Superior temporal gyrus (tissue), 1 donor: Measurements from ENCODE around the gene SERPINA3.
"Not testable (repeated sequence)": the region's sequence is repeated elsewhere in the genome, so short reads cannot be mapped to it uniquely, and the experiment has no call there.

Experiments
- DNase-seq: peaks from one replicate; pipeline ENCODE4 v3.0.0-alpha.2; 2016; ENCODE audit errors: extremely low spot score

SERPINA3 gene

DNA sequence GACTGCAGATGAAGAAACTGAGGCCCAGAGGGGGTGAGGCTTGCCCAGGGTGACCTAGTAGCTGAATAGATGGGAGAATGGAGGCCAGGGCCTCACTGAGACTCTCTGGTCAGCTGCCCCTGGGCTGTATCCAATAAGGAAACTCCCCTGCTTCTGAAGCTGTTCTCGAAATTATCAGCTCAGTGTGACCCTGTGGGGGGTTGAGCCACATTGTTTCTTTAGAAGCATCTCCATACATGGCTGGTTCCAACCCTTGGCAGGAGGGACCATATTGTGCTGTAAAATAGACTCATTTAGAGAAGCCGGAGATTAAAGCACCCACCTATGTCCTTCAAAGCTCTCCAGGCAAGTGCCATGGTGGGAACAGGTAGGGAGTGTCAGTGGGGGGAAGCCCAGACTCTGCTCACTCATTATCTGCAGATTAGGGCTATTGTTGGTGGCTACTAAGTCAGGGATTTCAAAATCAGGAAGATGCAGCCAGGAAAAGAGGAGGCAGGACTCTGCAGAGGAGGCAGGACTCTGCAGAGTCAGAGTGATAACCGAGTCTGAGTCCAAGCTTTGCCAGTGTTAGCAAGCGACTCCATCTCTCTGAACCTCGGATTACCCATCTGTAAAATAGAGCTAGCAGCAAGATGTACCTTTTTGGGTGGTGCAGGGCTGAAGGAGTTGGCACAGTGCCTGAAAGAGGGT lies 27.5 kb upstream of the SERPINA3 start:
- DNase-seq: no peak

- DNase-seq: no peak
Measured at GRCh38 chr14:94586635-94587034, 25.6 kb upstream of the SERPINA3 start.

DNA sequence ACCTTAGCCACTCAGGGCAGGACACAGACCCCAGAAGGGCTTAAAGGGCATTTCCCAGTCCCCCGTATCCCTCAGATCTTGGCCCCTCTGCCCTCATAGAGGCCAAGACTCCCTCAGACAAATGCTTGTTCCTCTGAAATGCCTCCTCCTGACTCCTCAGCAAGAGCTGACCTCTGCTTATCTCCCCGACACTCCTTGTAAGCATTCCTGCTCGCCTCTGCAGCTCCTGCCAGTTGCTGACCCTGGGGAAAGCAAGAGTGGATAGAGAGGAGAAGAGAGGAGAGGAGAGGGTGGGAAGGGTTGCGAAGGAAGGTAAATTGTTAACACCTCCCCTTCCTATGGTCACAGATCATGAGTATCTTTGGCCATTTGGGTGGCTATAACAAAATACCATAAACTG lies 23.9 kb upstream of the SERPINA3 start:
- DNase-seq: no peak

DNA sequence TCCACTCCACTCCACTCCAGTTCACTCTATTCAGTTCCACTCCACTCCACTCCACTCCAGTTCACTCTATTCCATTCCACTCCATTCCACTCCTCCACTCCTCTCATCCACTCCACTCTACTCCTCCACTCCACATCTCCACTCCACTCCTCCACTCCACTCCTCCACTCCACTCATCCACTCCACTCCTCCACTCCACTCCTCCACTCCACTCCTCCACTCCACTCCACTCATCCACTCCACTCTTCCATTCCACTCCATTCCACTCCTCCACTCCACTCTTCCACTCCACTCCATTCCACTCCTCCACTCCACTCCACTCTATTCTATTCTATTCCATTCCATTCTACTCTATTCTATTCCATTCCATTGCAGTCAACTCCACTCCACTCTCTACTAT lies 21.1 kb upstream of the SERPINA3 start:
- DNase-seq: no peak

DNA sequence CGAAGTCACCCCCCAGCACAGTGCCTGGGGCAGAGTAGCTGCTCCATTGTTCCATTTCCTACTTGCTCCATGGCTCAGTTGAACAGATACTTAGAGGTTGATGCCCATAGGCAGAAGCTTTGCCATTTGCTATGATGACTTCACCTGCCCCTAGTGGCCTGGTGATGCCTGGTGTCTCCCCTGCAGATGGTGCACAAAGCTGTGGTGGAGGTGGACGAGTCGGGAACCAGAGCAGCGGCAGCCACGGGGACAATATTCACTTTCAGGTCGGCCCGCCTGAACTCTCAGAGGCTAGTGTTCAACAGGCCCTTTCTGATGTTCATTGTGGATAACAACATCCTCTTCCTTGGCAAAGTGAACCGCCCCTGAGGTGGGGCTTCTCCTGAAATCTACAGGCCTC lies 20.3 kb upstream of the SERPINA3 start:
- no peak for DNase-seq

- DNase-seq: no peak
Measured at GRCh38 chr14:94592457-94592856, 19.7 kb upstream of the SERPINA3 start.

GRCh38 chr14:94593376-94593748 lies 18.8 kb upstream of the SERPINA3 start:
- no peak for DNase-seq

DNA sequence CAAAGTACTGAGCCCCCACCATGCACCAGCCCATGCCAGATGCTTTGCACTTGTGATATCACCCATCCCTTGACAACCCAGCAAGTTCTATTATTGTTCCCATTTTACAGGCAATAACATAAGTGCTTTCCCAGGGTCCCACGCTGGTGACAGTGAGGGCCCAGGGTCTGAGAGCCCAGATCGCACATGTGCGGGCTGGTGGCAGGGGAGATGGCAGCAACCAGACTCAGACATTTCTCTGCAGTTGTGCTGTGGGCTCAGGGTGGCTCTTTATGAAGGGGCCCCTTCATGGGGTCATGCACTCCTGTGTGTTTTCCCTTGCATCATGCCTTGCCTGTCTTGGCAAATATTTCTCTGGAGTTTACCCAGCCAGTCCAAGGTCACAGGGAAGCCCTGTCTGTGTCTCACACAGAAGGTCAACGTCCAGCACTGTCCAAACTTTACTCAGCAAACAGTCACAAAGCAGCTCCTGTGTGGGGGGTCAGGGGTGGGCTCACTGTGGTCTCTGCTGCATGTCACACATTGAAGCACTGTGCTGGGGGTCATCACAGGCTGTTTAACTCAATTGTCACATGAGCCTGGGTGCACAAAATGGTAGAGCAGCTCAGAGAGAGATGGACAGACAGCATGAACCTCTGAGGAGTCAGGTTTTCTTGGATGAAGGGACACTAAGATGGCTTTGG lies 18.3 kb upstream of the SERPINA3 start:
- no peak for DNase-seq

DNA sequence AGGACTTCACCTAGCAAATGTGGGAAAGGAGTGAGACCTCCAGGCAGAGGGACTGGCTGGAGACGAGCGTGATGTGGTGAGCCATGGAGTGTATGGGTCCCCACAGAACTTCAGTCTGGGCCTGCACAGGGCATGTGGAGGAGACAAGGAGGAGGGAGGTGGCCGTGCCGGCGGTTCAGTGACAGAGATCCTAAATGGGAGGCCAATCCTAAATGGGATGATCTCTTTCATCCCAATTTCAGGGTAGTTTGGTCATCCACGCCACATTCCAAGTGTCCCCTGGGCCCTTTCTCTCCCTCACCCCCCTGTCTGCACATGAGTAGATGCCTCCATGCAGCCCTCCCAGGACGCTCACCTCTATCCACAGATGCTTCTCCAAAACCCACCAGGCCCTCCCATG lies 17.8 kb upstream of the SERPINA3 start:
- no peak for DNase-seq

GRCh38 chr14:94595912-94596311 lies 16.3 kb upstream of the SERPINA3 start:
- no peak for DNase-seq

DNA sequence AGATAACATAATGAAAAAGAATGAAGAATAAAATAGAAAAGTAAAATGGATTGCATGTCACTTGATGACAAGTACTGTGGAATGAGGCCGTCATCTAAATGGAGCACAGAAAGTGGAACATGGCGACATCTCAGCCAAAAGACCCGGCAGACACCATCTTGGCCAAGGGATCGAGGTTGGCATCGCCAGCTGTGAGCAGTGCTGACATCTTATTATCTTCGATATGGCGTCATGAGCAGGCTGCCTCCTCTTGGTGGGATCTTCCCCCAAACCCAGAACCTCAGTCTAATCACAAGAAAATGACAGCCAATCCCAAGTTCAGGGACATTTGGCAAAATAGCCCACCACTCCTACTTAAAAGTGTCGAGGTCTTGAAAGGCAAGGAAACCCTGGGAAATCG lies 15.8 kb upstream of the SERPINA3 start:
- DNase-seq: no peak

DNA sequence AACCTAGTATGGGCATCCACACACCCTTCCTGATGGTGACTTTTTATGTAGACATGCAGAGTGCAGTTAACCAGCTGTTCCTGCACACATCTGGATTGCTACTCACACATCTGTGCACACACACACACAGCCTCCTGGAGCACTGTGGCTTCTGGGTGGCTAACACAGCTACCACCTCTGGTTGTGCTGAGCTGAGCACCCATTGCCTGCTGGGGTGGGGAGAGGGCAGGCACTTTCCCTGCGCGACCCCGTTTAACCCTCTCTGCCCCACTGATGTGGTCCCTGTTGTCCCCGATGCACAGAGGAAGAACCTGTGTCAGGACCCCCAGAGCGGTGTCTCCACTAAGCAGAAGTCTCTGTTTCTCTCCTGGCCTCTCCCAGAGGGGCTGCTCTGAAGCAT lies 14.4 kb upstream of the SERPINA3 start:
- DNase-seq: no peak

DNA sequence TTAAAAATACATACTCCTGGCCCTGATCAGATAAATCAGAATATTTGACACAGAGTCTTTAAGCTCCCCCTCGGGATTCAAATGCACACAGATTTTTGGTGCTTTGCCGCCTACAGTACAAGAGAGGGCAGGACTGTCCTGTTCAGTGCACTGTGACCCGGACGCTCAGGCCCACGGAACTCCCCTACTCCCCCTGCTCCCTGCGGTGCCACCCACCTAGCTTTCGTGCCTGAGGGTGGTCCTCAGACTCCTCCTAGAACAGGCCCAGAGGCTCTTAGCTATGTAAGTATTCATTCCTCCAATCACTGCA lies 13.7 kb upstream of the SERPINA3 start:
- no peak for DNase-seq

DNA sequence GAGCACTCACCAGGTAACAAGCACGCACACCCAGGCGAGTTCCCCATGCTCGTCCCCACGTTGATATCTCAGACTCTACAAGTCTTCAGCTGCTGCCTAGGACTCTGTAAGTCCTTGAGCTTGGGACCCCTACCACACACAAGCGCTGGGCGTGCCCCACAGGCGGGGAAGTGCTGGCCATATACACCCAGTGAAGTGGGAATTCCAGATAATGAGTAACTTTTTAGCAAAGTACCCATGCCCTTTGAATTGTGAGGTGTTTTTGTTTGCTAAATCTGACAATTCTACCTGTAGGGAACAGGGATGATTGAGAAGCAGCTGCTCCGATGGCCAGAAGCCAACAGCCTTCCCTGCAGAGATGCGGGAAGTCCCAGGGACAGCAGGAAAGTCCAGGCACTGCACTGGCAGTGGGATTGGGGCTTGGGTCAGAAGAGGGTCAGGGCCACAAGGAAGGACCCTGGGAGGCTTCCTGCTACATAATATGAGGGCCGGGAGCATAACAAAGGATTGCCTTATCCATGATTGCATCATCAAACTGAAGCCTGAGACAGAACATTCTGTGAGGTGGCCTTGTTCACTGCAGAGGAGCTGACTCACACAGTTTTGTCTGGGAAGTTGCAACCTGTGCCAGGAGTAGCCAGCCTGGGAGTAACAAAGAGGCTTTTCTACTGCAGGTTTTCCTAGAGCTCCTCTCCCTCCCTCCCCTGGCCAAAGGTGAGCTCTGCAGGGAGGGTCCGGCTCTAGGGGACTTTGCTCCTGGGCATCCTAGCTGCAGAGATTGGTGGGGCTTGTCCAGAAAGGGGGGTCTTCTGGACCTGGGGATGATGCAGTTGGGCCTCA lies 13.2 kb upstream of the SERPINA3 start:
- DNase-seq: peak; percentile 91

DNA sequence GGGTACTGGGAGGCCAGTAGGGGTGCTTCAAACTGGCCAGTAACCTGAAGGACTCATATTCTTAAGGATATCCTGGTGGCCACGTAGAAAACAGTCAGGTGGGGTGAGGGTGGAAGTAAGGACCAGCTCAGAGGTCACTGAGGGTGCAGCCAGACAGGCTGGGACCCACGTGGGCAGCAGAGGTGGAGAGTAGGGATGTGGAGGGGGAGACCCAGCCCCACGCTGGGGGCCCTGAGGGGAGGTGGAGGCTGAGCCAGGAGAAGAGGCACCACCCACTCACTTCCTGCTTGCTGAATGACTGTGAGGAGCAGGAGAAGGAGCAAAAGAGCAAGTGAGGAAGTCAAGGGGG lies 12.6 kb upstream of the SERPINA3 start:
- DNase-seq: no peak

- DNase-seq: no peak
Measured at GRCh38 chr14:94600148-94600545, 12.0 kb upstream of the SERPINA3 start.

DNA sequence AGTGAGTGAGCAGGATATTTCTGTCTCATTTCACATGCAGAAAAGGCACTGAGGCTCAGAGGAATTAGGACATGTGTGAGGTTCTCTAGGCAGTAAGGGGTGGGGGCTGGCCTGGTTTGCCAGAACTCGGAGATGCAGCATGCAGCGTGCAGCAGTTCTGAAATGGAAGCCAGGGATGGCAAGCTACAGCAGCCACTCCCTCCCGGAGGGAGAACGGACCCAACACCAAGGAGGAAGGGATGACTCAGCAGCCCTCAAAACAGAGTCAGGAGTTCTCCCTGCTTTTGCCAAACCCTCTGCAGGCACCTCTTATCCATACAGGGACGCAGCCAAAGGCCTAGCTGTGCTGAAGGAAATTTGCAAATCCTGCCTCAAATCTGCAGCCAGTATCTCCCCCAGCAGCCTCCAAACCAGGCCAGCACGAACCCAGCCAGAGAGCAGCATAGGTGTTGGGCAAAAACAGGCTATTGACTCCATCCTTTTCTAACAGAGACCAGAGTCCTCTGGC lies 10.3 kb upstream of the SERPINA3 start:
- peak; percentile 71 for DNase-seq

GRCh38 chr14:94602722-94603121 lies 9.5 kb upstream of the SERPINA3 start:
- DNase-seq: no peak

DNA sequence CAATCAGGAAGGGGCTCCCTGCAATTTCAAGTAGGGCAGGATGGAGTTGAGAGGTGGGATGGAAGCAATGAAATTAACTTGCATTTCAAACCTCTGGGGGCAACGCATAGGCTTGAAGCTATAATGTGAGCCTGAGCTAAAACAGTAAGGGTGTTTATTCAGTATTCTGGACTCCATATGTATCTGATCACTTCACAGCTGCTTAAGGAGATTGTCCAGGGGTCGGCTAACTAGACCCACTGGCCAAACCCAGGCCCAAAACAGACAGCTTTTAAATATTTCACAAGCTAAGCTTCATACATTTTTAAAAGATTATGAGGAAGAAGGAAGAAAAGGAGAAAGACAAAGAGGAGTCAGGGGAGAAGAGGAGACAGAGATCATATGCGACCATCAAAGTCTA lies 6.8 kb upstream of the SERPINA3 start:
- DNase-seq: no peak

GRCh38 chr14:94608966-94609365 lies 3.2 kb upstream of the SERPINA3 start:
- DNase-seq: not testable (repeated sequence)

DNA sequence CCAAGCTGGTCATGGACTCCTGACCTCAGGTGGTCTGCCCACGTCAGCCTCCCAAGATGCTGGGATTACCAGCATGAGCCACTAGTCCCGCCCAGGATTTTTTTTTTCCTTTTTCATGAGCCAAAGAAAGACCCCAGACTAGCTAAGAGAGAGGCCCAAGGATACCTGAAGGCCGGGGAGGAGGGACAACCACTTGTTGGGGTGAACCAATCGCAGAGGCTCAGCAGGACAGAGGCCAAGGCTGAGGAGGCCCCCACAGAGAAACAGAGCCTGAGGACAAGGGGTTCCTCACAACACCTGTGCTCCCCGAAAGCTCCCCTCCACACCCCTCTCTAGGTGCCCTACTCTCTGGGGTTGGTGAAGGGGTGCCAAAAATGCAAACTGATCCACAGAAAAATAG lies 1.0 kb upstream of the SERPINA3 start:
- no peak for DNase-seq

DNA sequence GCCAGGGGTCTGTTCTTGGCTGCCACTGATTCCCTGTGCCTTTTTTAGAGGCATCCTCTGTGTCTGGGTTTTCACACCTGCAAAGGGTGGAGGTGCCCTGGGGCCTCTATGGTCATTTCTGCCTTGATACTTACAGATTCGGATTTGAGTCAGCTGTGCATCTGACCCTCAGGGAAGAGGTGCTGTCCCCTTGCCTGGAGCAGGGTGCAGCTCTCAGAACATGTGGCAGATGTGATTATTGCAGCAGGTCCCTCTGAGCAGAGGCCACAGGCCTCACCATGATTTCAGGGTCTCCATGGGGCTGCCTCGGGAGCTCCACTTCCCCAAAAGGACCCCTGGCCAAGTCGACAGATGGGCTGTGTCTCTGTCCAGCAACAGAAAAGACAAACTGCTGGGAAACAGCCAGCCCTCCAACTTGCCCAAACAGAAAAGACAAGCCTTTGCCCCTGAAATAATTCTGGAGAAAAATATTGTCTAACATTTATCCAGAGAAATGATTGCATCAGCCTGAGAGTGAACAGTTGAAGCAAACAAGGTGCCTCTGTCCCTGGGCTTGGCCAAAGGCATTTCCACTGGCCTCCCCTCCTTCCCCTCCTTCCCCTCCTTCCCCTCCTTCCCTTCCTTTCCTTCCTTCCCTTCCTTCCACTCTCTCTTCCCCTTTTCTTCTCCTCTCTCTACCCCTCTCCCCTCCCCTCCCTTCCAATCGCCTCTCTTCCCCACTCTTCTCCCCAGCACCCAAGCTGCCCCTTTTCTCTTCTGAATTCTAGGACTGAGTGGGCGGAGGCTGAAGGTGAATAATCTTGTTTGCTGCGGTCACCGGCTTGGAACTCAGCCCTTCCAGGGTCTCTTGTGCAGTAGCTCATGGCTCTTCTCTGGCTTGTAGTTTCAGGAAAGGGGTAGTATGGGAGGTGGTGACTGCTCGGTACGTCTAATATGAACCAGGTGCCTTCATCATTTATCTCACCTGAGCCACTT lies 676 bp downstream of the SERPINA3 start:
- no peak for DNase-seq
